Right renal cortex interstitium (tissue), 3 donors: ENCODE data around the gene DPH3. TPM values are rescaled to one million over a fixed set of nuclear protein-coding genes. Genes with fewer than 3 reads are reported as not detected.

Experiments used
- DNase-seq, 3 donors: peaks; one replicate each; pipeline ENCODE4 v3.0.0-alpha.2; 2013; ENCODE audit warnings: low read depth in 3 of 3, low spot score in 2 of 3
- polyA plus RNA-seq, 3 donors: library from polyadenylated mRNA; unstranded; fragments of 120-200 nt; gene quantifications; one replicate each; pipeline ENCODE4 v1.2.1, GENCODE V29; 2013; ENCODE audit not compliant: insufficient read length in 3 of 3

Gene DPH3
- polyA plus RNA-seq, 3 donors: 27.8 to 29.3 (median 27.8) TPM

DNA sequence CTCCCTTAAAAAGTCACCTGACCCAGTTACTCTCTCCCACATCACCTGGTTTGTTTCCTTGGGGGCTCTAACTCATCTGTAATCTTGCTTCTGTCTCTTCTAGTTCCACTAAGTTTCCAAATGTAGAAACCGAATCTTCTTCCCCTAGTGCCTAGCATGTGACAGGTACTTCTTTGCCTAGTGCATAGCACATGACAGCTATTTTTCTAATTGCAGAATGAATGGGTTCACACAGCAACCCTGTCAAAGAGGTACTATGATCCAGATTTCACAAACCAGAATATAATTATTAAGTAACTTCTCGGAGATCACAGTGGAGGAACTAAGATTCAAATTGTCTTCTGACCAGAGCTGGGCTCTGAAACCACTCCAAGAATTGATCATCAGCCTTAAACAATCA, 7.4 kb downstream of the DPH3 start:
- DNase-seq: no peak

GRCh38 chr3:16255726-16256125, 9.0 kb downstream of the DPH3 start:
- no peak for DNase-seq

DNA sequence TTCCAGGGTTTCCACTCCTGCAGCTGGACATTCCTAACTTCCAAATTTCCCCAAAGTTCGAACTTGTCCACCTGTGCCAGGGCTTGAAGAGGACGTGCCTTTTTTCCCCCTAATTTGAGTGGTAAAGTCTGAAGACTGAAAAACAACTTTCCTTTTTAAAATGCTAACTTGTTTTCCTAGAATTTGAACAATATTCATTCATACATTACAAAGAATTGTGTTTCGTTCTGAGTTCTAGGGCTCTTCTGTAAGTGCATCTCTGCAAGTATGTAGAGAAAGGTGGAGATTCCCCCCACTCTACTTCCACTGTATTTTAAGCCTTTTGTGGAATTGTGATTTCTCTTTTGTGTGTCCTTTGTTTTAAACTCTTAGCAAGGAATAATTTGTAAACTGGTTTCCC, 9.4 kb downstream of the DPH3 start:
- no peak for DNase-seq

DNA sequence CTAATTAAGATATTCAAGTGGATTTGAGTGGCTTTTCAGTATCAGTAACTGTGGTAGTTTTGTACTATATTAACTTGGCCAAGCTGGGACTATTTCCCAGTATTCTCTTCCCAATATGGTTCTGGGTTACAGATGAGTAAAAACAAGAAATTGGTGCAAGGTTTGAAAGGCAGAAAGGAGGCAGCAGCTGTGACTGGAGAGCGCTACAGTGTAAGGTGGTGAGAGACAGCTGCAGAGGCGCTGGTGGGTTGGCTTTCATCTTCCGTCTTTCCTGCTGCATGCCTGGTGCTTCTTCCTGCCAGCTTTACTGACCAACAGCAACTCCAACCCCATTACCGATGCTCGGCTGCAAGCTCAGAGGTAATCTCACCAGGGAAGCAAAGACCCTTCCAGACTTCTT, 9.8 kb downstream of the DPH3 start:
- no peak for DNase-seq

GRCh38 chr3:16253601-16254000, 11.1 kb downstream of the DPH3 start:
- DNase-seq: no peak

- DNase-seq: no peak
Observed at GRCh38 chr3:16252988-16253387, 11.8 kb downstream of the DPH3 start.

GRCh38 chr3:16252243-16252978, 12.3 kb downstream of the DPH3 start:
- no peak for DNase-seq

DNA sequence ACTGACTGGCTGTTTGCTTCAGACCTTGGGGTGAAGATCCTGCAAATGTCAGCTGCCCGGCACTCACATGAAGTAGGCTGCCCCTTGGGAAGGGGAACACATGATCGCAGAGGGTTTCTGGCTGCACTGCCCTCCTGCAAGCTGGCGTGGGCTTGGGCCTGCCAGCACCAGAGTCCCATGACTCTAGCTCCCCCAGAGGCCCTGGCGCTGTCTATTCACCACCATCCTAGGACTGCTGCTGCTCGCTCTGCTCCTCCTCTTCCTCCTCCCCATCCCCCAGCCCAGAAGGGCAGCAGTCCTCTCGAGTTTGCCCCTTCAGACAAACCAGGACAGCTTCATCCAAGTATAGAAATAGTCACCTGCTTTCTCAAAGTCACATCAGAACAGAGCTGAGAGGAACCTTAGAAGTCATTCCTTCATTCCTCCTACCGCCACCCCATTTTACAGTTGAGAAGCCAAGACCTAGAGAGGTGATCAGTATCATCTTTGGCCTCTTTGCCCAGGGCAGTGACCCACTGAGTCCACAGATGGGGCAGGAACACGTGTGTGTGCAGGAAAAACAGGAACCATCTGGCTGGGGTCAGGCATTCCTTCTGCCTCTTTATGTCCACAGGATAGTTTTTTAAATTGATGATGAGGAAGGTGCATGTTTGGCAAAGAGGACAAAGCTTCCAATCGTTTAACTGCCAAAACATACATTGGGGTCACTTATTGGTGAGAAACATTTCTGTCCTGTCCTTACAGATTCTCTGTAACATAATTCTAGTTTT, 13.2 kb downstream of the DPH3 start:
- no peak for DNase-seq

- no peak for DNase-seq
Observed at GRCh38 chr3:16249886-16250285, 14.9 kb downstream of the DPH3 start.

GRCh38 chr3:16249336-16249735, 15.4 kb downstream of the DPH3 start:
- no peak for DNase-seq

- DNase-seq: no peak
Observed at GRCh38 chr3:16248556-16248955, 16.2 kb downstream of the DPH3 start.

DNA sequence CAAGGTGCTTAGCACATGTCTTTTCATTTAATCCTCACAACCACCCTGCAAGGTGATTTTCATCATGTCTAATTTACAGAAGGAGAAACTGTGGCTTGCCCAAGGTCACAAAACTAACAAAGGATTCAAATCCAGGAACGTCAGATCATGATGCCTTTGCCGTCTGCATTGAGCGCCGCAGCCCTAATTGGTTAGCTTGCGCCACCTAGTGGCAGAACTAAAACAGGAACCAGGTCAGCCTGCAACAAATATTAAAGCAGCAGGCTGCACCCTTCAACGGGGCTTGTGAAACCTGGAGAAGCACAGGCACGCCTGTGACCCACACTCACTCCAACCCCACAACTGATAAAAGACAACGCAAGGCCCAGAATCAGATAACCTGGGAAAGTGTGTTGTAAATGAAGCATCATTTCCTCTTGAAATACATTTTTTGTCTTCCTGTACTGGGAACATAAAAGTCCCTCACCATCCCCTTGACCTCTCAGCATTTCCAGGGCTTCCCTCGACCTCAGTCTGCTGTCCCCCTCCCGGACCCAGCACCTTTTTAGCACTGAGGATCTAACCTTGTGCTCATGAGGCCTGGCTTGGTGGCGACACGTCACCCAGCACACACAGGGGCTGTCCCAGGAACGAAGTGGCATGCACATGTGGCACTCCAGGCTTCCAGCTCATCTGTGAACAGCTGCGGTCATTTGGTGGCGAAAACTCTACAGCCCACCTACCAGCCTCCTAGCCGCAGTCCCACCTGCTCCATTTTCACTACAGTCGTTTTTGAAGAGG, 17.3 kb downstream of the DPH3 start:
- peak; percentile 65 to 75 (median 71) for DNase-seq

DNA sequence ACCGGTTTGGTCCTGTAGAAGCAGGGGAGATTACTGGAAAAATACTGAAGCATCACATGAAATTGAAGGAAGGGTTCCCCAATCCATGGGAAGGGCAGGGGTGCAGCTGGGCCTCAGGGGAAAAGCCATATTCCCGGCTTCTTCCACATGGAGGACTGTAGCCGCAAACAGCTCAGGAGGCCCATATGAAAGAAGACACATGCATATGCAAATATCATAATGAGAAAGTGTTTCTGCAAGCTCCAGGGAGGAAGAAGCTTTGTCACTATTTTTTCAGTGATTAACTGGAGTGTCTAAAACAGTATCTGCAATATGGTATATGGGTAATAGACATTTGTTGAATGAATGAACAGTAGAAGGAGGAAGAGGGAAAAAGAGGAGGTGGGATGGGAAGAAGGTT, 19.1 kb downstream of the DPH3 start:
- no peak for DNase-seq

- no peak for DNase-seq
Observed at GRCh38 chr3:16243706-16244490, 20.8 kb downstream of the DPH3 start.

GRCh38 chr3:16242177-16242576, 22.6 kb downstream of the DPH3 start:
- DNase-seq: no peak

- DNase-seq: no peak
Observed at GRCh38 chr3:16241225-16241624, 23.5 kb downstream of the DPH3 start.

GRCh38 chr3:16240229-16241023, 24.3 kb downstream of the DPH3 start:
- DNase-seq: no peak

GRCh38 chr3:16239780-16240179, 25.0 kb downstream of the DPH3 start:
- no peak for DNase-seq

- DNase-seq: no peak
Observed at GRCh38 chr3:16239086-16239770, 25.5 kb downstream of the DPH3 start.
